HEK293 (cell line): ENCODE measurements around the gene RTP1.

Experiments used
- ZNF274 ChIP-seq, 2 experiments: fragments of 200-500 bp in 1 of 2; fragments of 450-650 bp in 1 of 2; sonication (Bioruptor generic) in 1 of 2; formaldehyde crosslinking in 1 of 2; IDR thresholded peaks; 2 replicates each; pipeline versions ENCODE4 v1.5.1 to v1.6.1; 2014 to 2016; ENCODE audit warnings: borderline replicate concordance in 1 of 2, inconsistent platforms in 1 of 2, low read length in 1 of 2, missing biosample characterization in 1 of 2, missing genetic modification characterization in 1 of 2
- ZNF350 ChIP-seq: fragments of 450-650 bp; formaldehyde crosslinking; IDR thresholded peaks from 2 replicates; pipeline ENCODE4 v1.5.0; 2017; ENCODE audit warnings: missing biosample characterization, mild to moderate bottlenecking, missing genetic modification characterization
- ZNF362 ChIP-seq: fragments of 450-650 bp; formaldehyde crosslinking; IDR thresholded peaks from 2 replicates; pipeline ENCODE4 v1.5.1; 2016; ENCODE audit warnings: missing biosample characterization, missing genetic modification characterization

GRCh38 chr3:187207624-187208023 is 10.3 kb downstream of the RTP1 start:
- TF ChIP-seq ZNF274 (IDR thresholded peaks at IDR 0.05; ENCODE audit: low read length) (no peak), ZNF274 (tag by site-specific recombination; IDR thresholded peaks at IDR 0.05; ENCODE audit: borderline replicate concordance) (no peak), ZNF350 (tag by site-specific recombination) (no peak), ZNF362 (tag by site-specific recombination) (no peak)
